GM06990 (cell line): ENCODE data around the gene TECTA.

Experiments used
- DNase-seq: peaks from one replicate; pipeline ENCODE4 v3.0.0-alpha.2; 2011; ENCODE audit not compliant: insufficient read length; ENCODE audit errors: extremely low read depth
- H3K27me3 ChIP-seq: replicated peaks from 2 replicates; pipeline ENCODE4 v1.6.0; 2011; ENCODE audit warnings: low read length; ENCODE audit not compliant: control insufficient read depth, insufficient read depth
- H3K36me3 ChIP-seq: 2 replicates; pipeline ENCODE4 v1.5.1; 2011; ENCODE audit warnings: low read length; ENCODE audit not compliant: control insufficient read depth, insufficient read depth
- H3K4me3 ChIP-seq: replicated peaks from 2 replicates; pipeline ENCODE4 v1.5.1; 2011; ENCODE audit warnings: low read depth, mild to moderate bottlenecking, control low read depth, low read length
- TF ChIP-seq, protein P1 (sequence below): IDR thresholded peaks from 2 replicates; pipeline ENCODE4 v1.5.1; 2011; ENCODE audit warnings: low read length, control low read depth, mild to moderate bottlenecking, inconsistent platforms; ENCODE audit not compliant: insufficient read depth, poor library complexity, severe bottlenecking

TECTA gene

DNA sequence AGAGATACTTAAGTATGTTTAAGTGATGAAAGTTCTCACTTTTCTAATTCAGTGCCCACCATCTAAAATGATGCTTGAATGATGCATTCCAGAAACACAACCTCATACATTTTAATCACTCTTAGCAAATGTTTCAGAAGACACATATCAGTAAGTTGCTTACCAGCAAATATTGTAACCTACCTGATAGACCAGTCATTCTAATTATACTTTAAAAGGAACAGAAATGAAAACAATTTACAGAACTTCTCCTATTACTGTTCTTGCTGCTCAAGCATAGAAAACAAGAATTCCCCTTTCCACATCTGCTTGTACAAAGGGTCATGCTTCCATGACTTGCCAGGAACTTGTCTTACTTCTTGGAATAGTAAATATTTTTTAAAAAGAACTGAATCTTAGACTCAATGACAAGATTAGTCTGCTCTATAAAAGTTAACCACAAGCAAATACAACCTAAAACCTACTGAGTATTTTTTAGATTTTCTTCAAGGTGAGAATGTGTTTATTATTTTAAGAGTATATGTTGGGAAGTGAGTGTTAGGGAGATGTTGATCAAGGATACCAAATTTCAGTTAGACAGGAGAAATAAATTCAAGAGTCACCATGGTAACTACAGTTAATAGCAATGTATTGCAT, 109.5 kb downstream of the TECTA start:
- no peaks in the 10 kb centered on the region for H3K36me3 ChIP-seq
- TF ChIP-seq, protein P1, sequence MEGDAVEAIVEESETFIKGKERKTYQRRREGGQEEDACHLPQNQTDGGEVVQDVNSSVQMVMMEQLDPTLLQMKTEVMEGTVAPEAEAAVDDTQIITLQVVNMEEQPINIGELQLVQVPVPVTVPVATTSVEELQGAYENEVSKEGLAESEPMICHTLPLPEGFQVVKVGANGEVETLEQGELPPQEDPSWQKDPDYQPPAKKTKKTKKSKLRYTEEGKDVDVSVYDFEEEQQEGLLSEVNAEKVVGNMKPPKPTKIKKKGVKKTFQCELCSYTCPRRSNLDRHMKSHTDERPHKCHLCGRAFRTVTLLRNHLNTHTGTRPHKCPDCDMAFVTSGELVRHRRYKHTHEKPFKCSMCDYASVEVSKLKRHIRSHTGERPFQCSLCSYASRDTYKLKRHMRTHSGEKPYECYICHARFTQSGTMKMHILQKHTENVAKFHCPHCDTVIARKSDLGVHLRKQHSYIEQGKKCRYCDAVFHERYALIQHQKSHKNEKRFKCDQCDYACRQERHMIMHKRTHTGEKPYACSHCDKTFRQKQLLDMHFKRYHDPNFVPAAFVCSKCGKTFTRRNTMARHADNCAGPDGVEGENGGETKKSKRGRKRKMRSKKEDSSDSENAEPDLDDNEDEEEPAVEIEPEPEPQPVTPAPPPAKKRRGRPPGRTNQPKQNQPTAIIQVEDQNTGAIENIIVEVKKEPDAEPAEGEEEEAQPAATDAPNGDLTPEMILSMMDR: no peak
- no peaks in the 10 kb centered on the region for H3K27me3 ChIP-seq
- no peak overlapping the region for H3K4me3 ChIP-seq
- DNase-seq: no peak

DNA sequence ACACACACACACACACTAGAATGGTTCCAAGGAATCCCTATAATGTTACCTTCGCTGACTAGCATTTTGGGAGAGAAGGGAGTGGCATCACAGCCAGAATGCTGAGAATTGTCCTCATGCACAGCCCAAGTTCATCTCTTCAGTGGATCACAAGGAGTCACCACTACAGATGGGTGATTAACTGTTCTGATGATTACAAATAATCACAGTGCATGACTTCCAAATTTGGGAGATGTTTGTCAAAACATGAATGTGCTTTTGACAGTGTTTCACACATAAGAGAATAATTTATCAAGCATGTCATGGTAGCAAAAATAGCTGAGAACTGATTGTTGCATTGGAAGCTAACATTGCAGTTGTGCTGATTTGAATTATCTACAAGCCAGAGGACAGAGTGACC, 110.6 kb downstream of the TECTA start:
- DNase-seq: no peak
- Histone ChIP-seq H3K27me3 (no peaks in the 10 kb centered on the region), H3K4me3 (no peak overlapping the region), H3K36me3 (no peaks in the 10 kb centered on the region)
- TF ChIP-seq, protein P1: no peak

DNA sequence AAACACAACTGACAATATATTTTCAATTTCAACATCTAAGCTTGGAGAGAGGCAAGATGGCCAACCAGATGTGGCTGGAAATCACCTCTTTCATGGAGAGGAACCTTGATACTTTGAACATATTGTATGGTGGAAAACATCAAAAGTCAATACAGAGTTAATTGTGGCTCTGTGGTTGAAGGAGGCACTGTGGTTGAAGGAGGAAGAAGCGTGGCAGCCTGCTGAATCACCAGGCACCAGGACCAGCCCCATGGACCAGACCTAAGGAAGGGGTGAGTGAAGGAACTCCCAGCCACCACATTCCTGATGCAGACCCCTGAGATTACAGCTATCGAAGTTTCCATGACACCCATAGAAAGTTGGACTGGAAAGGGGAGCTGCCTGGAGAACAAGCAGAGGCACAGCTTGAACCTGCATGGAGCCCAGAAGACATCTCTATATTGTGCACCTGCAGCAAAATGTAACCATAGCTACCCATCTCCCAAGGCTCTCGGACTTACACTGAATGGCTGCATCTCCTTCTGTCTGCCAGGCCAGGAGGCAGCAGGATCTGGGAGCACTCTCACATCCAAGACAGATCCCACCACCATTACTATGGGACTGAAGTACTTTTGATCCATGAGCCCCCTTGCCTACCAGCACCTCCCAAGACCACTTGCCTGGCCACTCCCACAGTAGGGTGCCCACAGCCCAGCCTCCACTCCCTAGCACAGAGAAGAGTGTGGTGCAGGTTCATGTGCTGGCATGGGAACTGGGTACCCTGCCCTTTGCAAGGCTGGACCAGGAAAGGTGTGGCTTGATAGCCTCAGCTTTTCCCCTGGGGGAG, 111.7 kb downstream of the TECTA start:
- no peaks in the 10 kb centered on the region for H3K27me3 ChIP-seq
- TF ChIP-seq, protein P1: no peak
- DNase-seq: no peak
- H3K36me3 ChIP-seq: no peaks in the 10 kb centered on the region
- H3K4me3 ChIP-seq: no peak overlapping the region

DNA sequence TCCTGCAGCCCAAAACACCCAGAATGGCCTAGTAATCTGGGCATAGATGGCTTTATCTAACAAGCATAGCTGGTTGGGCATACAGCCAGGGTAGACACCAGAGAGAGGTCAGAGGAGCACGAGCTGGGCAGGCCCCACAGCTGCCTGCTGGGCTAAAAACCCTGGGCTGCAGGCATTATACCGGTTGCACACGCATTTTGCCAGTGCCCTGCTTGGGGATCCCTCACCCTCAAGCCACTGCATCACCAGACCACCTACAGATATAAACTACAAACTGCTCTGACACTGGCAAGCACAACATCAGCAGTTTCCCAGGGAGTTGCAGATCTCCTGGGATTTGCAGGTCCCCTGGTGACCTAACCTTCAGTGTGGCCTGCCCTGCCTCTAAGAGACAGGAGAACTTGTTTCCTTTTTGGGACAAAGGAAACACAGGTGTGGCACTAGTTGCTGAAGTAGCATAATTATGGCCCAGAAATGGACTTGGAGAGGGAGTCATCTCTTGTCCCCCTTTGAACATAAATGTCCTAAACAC, 112.4 kb downstream of the TECTA start:
- Histone ChIP-seq H3K36me3 (no peaks in the 10 kb centered on the region), H3K27me3 (no peaks in the 10 kb centered on the region), H3K4me3 (no peak overlapping the region)
- TF ChIP-seq, protein P1: no peak
- no peak for DNase-seq

DNA sequence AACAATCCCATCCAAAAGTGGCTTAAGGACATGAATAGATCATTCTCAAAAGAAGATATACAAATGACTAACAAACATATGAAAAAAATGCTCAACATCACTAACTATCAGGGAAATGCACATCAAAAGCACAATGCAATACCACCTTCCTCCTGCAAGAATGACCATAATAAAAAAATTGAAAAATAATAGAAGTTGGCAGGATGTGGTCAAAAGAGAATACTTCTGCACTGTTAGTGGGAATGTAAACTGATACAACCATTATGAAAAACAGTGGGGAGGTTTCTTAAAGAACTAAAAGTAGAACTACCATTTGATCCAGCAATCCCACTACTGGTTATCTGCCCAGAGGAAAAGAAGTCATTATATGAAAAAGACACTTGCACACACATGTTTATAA, 113.8 kb downstream of the TECTA start:
- Histone ChIP-seq H3K27me3 (no peaks in the 10 kb centered on the region), H3K4me3 (no peak overlapping the region), H3K36me3 (no peaks in the 10 kb centered on the region)
- TF ChIP-seq, protein P1: no peak
- no peak for DNase-seq
